KBM-7 (cell line): ENCODE results near the gene VPS37D.
A peak's percentile ranks its signal among the peaks of the same experiment; 100 is the strongest.
"Not testable (repeated sequence)": the region's sequence is repeated elsewhere in the genome, so short reads cannot be mapped to it uniquely, and the experiment has no call there.

ENCODE experiments used
- DNase-seq: peaks from one replicate; pipeline ENCODE4 v3.0.0-alpha.2; 2015
- in situ Hi-C: fragments of 300-500 bp; cut with MboI; formaldehyde crosslinking; loops from 2 replicates; pipeline ENCODE4 v1.14.3; 2020; ENCODE audit warnings: low sequenced_read_pairs, low pct_unique_long_range_greater_than_20kb, mixed read lengths

Gene VPS37D

DNA sequence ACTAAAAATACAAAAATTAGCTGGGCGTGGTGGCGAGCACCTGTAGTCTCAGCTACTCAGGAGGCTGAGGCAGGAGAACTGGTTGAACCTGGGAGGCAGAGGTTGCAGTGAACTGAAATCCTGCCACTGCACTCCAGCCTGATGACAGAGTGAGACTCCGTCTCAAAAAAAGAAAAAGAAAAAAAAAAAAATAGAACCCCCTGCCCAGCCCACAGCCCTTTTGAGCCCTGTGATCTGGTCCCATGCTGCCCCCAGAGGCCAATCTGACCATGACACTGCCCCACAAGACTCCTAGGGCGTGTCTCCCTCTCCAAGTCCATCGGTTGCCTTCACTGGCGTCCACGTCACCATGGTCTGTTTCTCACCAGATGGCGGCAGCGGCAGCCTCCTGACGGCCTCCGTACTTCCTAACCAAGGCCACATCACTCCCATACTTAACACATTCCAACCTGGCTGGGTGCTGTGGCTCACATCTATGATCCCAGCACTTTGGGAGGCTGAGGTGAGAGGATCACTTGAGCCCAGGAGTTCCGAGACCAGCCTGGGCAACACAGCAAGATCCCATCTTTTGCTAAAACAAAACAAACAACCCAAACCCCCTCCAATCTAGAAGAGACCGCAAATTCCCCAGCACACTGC, 33.8 kb downstream of the VPS37D start:
- in situ Hi-C loops, result no loop called here

DNA sequence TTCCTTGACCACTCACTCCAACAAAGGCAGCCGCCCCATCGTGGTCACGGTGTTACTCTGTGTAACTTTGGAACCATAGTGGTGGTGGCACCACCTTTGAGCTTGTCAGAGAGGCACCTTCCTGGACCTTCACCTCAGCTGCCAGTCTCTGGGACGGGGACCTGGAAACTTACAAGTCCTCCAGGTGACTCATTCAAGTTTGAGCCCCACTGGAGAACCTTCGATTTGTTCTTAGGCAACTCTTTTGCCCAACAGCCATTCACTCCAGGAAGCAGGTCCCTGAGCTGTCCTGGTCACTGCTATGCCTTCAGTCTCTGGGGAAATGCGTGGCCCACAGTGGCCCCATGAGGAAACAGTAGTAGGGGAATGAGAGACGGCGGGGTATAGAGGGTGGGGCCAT, 34.6 kb downstream of the VPS37D start:
- no peak for DNase-seq
- in situ Hi-C loops, result no loop called here

More for the DNA sequence above, 33.8 kb downstream of the VPS37D start:
- DNase-seq, result peak; percentile 38

DNA sequence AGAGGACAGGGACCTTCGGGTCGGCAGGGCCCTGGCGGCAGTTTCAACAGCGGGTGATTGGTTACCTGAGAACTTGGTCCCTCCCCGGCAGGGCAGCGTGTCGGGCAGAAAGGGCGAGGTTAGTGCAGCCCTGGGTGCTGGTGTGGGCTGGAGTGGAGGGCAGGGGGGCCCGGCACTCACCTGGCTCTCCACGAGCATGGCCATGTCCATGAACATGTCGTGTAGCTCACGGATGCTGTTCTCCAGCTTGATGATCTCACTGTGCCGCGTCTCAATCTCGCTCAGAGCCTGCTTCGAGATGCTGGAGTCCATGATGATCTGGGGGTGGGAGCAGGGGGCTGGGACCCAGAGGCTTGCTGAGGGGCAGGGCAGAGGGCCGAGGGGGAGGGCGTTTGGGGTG, 35.0 kb downstream of the VPS37D start:
- in situ Hi-C loops, result no loop called here
- DNase-seq, result no peak

DNA sequence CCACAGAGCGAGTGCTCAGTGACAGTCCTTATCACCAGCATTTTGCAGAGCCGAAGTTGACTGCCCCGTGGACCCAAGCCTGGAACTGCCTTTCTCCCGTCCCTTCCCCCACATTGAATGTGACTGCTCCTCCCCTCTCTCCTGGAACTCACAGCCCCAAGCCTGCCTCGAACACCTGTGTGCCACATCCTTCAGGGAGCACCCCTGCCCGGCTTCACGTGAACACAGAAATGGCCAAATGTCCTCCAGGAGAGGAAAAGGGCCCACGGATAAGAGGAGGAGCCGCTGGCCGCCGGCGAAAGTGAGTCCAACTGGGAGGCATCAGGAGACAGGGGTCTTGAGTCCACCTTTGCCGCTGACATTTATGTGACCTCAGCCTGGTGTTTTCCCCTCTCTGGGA, 35.6 kb downstream of the VPS37D start:
- DNase-seq, result no peak
- in situ Hi-C loops, result no loop called here

DNA sequence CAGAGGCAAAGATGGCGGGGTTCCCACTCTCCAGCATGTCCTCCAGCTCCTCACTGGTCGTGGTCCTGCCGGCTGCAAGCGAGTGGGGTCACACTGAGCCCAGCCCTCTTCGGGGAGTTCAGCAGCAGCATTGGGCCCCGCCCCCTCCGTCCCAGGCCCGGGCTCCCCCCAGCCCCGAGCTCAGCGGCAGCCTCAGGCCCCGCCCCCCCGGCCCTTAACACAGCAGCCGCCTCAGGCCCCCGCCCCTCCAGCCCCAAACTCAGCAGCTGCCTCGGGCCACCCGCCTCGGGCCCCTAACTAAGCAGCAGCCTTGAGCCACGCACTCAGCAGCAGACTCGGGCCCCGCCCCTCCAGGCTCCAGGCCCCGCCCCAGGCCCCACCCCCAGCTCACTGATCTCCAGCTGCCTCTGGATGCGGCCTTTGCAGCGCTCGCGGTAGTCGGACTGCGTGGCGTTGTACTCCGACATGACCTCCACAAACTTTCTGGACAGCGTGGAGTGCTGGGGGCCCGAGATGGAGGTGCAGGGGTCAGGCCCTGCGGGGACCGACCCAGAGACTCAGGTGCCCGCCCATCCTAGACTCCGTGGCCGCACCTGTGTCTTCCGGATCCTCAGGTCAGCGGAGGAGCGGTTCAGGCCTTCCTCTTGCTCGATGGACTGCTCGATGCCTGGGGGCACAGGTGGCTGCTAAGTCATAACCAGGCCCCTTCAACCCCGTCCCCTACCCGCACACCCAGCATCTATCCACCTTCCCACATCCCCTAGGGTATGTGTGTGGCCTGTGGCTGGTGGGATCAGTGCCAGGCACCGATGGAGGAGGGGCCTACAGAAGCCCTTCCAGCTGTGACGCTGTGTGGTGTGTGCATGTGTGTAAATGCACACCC, 36.4 kb downstream of the VPS37D start:
- in situ Hi-C loops, result no loop called here
- DNase-seq, result no peak

DNA sequence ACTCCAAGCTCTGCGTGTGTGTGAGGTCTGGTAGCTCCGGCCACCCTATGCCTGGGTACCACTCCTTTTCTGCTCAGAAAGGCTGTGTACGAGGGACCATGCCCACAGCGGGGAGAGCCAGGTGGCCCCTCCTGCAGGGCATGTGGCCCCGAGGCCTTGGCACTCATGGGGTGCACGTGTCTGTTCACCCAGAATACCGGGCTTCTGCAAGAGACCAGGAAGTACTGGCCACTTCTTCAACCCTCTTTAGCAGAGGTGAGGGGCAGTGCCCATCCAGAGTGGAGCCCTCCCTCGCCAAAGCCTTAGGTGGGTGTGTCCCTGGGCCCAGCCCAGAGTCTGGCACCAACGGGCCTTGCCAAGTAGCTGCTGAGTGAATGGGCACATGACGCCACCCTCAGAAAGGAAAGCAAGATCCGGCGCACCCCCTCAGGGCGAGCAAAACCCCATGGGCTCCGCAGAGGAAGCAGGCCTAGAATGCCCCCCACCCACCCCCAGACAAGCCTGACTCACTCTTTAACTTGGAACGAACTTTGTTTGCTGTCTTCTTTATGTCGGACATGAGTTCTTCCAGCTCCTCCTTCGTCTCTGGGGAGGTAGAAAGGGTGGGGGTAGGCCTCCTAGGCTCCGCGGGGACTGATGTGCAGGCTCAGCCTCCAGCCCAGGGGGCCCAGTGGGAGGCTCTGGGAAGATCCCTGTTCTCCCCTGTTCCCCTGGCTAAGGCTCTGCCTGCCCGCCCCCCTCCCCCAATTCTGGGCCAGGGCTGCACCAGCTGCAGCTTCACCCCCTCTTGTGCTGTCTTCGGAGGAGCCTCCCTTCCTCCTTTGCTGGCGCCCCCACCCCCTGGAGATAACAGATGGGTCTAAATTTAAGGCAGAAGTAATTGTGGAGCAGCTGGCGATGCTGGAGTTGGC, 37.3 kb downstream of the VPS37D start:
- no peak for DNase-seq
- in situ Hi-C loops, result no loop called here

DNA sequence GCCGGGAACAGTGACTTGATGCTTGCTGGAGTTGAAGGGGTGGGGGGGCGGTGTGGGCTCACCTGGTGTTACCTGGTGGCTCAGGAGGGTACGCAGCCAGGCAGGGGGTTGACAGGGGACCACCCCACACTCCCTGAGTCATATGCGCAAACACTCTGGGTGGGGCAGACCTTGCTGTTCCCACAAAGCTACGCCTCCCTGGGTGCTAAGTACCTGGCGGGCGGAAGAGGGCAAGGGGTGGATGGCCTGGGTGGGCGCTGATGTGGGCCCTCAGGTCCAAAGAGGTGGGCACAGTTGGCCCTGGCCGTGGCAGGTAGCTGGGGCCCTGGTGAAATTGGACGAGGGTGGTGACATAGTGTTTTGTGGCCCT, 37.9 kb downstream of the VPS37D start:
- in situ Hi-C loops, result no loop called here
- DNase-seq, result no peak

DNA sequence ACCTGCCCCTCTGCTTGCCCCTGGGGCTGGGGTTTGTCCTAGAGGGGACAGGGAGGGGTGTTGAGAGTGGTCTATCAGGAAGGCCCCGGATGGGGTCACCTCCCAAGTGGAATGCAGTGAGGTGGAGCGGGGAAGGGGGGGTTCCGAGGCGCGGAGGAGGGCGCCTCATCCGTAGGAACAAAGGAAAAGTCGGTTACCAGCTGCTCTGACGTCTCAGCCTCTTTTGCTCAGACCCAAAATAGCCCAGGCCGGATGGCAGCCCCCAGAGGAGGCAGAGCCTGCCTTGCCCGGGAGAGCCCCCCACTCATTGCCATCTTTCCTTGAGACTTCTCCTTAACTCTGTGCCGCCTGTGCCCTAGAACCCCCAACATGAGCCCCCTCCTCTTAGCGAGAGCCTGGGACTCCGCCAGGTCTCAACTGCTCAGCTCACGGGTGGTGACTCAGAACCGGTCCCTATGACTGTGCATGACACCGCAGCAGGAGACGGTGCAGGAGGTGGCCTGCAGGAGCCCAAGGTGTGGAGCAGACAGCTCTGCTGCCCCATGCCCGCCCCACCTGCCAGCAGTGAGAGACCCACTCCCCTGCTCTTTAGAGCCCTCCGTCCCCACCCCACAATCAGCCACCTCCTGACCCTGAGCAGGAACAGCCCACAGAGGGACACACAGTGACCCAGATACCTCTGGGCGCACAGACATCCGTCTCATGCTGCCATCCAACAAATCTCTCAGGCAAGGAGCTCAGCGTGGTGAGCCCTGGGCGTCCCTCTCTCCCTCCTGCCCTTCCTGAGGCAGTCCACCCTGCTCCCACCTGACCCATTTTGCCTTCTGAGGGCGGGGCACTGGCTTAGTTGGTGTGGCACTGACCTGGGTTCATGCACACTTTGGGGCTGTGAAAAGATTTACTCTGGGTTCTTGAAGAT, 38.8 kb downstream of the VPS37D start:
- in situ Hi-C loops, result no loop called here
- no peak for DNase-seq

DNA sequence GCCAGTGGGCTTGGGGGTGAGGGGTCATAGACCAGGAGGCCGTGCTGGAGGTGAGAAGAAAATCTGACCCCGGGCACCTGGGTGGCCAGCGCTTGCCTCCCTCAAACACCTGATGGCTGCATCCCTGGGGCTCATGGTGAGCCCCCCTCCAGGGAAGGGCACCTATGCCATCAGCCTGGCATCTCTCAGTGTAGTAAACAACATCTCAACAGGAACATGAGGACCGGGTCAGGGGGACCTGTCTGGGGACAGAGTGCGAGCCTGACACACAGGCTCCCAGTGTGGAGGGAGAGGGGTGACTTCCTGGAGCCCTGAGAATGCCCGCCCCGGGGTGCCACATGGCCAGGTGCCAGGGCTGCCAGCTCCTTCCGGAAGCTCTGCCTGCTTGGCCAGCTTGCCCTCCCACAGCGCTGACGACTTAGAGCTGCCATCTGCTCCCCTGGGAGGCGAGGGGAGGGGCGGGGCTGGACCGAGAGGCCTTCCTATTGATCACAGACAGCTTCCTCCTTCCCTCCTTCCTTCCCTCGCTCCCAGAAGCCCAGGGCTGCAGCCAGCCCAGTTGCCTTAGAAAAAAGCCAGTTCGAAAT, 39.5 kb downstream of the VPS37D start:
- in situ Hi-C loops, result no loop called here
- peak; percentile 58 for DNase-seq

DNA sequence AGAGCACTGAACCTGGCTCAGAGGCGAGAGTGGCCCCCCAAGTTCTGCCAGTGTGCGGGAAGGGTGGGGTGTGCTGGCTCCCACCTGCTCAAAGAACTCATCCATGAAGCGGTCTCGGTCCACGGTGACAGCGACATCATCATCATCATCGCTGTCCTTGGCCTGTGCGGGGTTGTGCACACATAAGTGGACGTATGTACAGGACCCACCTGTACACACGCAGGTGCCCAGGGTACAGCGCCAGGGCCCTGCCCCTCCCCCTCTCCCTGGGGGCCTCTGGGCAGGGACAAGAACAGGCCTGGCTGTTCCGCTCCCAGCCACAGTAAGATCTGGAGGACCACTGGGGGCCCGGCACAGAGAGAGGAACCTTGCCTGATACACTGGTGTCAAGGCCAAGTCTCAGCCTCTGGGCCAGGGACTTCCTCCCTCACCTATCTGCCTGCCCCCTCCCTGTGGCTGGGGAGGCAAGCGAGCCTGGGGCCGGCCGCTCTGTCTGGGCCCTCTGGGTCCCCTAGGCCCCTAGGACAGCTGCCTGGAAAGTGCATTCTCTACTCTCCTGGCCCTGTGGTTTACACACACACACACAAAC, 41.4 kb downstream of the VPS37D start:
- DNase-seq, result no peak
- in situ Hi-C loops, result no loop called here

DNA sequence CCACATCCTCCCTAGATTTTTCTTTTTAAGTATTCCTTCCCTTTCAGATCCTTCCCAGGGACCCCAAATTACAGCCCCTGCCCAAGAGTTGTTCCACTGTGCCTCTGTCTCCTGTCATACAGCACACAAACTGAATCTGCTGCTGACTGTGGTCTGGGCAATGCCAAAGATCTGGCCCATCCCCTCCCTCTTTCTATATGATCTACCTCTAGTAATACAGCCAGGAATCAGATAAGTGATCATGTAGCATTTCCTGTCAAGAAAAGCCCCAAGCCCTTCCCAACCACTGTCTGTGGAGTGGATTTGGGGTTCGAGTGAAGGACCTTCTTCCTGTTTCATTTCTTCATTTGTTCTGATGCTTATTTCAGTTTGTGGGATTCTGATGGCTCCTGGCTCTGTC, 45.1 kb downstream of the VPS37D start:
- in situ Hi-C loops, result no loop called here
- DNase-seq, result no peak

DNA sequence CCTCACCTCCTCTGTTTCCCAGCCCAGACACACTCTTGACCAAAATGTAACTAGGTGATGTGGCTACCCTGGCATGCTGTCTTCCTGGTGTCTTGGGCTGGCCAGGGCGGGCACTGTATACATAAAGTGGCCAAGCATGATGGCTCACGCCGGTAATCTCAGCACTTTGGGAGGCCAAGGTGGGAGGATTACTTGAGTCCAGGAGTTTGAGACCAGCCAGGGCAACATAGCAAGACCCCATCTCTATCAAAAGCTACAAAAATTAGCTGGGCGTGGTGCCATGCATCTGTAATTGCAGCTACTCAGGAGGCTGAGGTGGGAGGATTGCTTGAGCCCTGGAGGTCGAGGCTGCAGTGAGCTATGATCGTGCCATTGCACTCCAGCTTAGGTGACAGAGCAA, 45.7 kb downstream of the VPS37D start:
- in situ Hi-C loops, DNase-seq: not testable (repeated sequence)

DNA sequence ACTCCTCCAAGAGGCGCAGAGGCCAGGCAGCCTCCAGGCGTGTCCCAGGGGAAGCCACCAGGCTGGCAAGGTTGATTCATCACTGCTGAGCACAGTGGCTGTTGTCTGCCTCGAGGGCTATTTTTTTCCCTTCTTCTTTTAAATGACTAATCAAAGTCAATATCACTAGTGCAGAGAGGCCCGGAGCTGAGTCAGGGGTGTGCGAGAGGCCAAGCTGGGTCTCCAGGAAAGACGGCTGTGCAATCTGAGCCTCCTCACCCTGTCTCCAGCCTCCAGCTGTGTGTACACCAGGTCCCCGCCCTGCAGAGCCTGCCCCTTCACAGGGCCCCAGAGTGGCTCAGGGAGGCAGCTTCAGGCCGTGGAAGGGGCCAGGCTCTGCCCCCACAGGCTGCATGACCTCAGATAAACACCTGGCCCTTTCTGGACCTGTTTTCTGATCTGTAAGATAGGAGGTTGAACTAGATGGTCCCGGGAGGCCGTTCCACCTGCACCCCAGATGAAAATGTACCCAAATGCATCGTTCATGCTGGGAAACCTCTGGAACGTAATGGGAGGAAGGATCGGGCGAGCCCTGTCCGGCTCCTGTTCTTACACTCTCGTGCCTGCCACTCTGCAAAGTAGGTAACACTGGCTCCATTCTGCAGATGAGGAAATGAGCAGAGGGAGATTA, 48.2 kb downstream of the VPS37D start:
- DNase-seq, result peak; percentile 50
- in situ Hi-C loops, result no loop called here

DNA sequence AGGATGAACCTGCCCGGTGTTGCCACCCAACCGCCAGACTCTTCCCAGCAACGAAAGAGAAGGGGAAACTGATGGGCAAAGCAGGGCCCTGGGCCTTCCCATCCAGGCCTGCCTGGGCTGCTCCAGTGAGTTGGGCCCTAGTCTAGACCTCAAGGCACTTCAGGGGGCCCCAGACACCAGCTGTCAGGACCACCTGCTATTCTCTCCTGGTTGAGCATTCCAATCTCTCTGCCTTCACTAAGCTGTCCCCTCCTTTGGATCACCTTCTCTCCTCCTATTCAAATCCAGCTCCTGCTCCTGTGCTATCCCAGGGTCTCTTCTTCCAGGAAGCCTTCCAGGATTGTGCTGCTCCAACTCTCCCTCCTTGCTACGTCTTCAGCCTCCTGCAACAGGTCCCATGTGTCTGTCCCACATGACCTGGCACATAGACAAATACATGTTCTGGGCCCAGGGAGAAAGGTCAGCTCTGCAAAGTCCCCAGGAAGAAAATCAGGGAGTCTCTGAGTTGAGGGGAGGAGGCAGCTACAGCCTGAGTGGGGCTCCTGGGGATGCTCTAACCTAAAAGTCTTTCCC, 48.8 kb downstream of the VPS37D start:
- in situ Hi-C loops, result no loop called here
- DNase-seq, result no peak

DNA sequence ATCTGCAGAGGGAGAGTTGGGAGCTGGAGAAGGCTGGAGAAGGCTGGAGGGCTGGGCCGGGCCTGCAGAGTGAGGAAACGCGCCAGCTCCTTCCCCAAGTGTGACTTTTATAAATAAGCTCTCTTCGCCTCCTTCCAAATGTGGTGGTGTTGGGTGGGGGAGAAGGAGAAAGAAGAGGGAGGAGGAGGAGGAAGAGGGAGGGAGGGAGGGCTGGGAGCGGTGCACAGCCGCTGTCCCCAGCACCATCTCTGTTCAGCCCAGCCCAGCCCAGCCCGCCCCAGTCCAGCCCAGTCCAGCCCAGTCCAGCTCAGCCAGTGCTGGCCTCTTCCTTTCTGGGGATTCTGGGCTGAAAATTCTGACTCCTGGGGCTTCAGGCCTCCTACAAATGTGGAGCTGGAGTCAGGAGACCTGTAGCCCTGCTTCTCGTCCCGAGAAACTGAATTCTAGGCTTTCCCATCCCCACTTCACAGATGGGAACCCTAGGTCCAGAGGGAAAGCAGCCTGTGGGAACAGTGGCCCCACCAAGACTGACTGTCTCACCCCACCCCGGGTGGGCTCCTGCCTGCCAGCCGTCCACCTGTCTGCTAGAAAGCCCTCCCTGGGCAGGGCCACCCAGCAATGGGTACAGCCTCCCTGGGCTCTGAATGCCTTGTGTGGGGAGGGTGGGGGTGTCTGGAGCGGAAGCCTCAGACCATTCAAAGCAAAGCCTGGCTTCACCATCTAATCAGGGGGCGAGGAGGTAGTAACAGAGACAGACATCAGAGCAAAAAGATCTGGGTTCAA, 49.6 kb downstream of the VPS37D start:
- no peak for DNase-seq
- in situ Hi-C loops, result no loop called here

DNA sequence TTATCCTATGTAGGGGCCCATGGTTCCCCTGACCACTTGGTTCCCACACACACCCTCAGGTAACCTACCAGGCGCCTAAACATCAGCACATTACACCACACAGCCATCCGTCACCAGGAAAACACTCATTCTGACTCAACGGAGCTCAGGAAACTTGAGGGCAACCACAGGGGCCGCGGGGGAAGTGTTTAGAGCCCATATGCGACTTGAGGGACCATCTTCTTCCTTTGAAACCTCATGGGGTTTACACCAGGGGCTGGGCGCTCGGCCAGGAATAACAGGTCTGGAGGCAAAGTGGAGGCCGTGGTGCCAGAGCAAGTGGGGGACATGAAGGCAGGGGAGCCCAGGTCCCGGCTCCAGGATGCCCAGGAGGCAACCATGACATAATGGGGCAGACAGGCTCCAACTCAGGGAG, 50.4 kb downstream of the VPS37D start:
- in situ Hi-C loops, result no loop called here
- peak; percentile 91 for DNase-seq
